Measurements from ENCODE around the gene RPL10A. TPM values are rescaled to one million over a fixed set of nuclear protein-coding genes. Genes with fewer than 3 reads are reported as not detected.

The RPL10A gene
- total and polyA plus RNA-seq, 2 of the 13 experiments (the other 11 are each of a cell fraction or from before 2014, with no cell fraction given): 1,854 to 2,726 TPM

DNA sequence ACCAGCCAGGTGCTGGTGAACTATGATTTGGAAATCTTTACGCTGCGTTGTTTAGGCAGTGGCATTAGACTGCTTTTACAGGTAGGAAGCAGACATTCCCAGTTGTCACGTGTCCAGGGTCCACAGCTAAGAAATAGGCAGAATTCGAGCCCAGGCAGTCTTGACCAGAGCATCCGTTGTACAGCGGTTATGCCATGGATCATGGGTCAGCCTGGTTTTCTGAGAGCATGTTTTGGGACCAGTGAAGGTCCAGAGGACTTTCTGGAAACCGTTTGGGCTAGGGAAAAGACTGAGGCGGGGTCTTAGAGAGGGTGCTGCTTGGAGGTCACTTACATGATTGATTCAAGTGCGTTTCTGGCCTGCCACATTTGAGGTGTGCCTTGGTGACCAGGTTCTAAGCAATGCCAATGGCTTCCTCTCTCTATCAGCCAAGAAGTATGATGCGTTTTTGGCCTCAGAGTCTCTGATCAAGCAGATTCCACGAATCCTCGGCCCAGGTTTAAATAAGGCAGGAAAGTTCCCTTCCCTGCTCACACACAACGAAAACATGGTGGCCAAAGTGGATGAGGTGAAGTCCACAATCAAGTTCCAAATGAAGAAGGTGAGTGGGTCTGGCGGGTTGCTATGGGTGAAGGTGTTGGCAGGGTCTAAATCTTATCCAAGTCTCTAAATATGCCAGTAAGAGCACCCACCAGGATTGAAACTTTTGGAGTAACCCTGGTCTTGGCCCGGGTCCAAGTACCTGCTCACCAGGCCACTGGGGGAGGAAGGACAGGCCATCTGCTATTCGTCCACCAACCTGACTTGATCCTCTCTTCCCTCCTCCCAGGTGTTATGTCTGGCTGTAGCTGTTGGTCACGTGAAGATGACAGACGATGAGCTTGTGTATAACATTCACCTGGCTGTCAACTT is 1.8 kb downstream of the RPL10A start (continued):
- TF ChIP-seq, protein P1, sequence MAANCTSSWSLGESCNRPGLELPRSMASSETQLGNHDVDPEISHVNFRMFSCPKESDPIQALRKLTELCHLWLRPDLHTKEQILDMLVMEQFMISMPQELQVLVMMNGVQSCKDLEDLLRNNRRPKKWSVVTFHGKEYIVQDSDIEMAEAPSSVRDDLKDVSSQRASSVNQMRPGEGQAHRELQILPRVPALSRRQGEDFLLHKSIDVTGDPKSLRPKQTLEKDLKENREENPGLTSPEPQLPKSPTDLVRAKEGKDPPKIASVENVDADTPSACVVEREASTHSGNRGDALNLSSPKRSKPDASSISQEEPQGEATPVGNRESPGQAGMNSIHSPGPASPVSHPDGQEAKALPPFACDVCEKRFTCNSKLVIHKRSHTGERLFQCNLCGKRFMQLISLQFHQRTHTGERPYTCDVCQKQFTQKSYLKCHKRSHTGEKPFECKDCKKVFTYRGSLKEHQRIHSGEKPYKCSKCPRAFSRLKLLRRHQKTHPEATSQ (CRISPR knock-in tag; IDR thresholded peaks at IDR 0.05; ENCODE audit: borderline replicate concordance): 0 out of 2 replicates have a peak, but pooled peaks have one; percentile 34
- TF ChIP-seq MTERF4 (CRISPR knock-in tag; IDR thresholded peaks at IDR 0.05) (no peak), KLF16 (CRISPR knock-in tag; IDR thresholded peaks at IDR 0.05) (peak in 1 of 2 experiments; percentile 13; a peak in 1 of 4 replicates), ZNF784 (CRISPR knock-in tag; IDR thresholded peaks at IDR 0.05; ENCODE audit: borderline replicate concordance) (peak; percentile 19; the same call in 1 of the 2 replicates), HBP1 (CRISPR knock-in tag; IDR thresholded peaks at IDR 0.05; ENCODE audit: low read depth) (peak; percentile 26; the same call in 1 of the 2 replicates), NFIC (IDR thresholded peaks at IDR 0.05; ENCODE audit: low read length) (0 out of 2 replicates have a peak, but pooled peaks have one; percentile 42), FOXM1 (CRISPR knock-in tag; IDR thresholded peaks at IDR 0.05) (no peak), SNAPC5 (CRISPR knock-in tag; IDR thresholded peaks at IDR 0.05; ENCODE audit: borderline replicate concordance) (0 out of 2 replicates have a peak, but pooled peaks have one; percentile 38), SP1 (IDR thresholded peaks at IDR 0.05) (no peak), SP1 (CRISPR knock-in tag; IDR thresholded peaks at IDR 0.05) (0 out of 2 replicates have a peak, but pooled peaks have one; percentile 13), ZBTB38 (CRISPR knock-in tag; IDR thresholded peaks at IDR 0.05) (peak; percentile 11), TEAD2 (CRISPR knock-in tag; IDR thresholded peaks at IDR 0.05) (peak; percentile 12; the same call in 1 of the 2 replicates), POLR2AphosphoS5 (IDR thresholded peaks at IDR 0.05; ENCODE audit: low read depth, low read length) (peak; percentile 26; the same call in 1 of the 2 replicates), ZNF841 (CRISPR knock-in tag; IDR thresholded peaks at IDR 0.05; ENCODE audit: borderline replicate concordance) (no peak)
- TF ChIP-seq, protein P2, sequence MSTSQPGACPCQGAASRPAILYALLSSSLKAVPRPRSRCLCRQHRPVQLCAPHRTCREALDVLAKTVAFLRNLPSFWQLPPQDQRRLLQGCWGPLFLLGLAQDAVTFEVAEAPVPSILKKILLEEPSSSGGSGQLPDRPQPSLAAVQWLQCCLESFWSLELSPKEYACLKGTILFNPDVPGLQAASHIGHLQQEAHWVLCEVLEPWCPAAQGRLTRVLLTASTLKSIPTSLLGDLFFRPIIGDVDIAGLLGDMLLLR (CRISPR knock-in tag; IDR thresholded peaks at IDR 0.05): 0 out of 2 replicates have a peak, but pooled peaks have one; percentile 18
- TF ChIP-seq, protein P3, sequence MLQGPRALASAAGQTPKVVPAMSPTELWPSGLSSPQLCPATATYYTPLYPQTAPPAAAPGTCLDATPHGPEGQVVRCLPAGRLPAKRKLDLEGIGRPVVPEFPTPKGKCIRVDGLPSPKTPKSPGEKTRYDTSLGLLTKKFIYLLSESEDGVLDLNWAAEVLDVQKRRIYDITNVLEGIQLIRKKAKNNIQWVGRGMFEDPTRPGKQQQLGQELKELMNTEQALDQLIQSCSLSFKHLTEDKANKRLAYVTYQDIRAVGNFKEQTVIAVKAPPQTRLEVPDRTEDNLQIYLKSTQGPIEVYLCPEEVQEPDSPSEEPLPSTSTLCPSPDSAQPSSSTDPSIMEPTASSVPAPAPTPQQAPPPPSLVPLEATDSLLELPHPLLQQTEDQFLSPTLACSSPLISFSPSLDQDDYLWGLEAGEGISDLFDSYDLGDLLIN (CRISPR knock-in tag; IDR thresholded peaks at IDR 0.05; ENCODE audit: borderline replicate concordance): 0 out of 2 replicates have a peak, but pooled peaks have one; percentile 23
- TF ChIP-seq, protein P4, sequence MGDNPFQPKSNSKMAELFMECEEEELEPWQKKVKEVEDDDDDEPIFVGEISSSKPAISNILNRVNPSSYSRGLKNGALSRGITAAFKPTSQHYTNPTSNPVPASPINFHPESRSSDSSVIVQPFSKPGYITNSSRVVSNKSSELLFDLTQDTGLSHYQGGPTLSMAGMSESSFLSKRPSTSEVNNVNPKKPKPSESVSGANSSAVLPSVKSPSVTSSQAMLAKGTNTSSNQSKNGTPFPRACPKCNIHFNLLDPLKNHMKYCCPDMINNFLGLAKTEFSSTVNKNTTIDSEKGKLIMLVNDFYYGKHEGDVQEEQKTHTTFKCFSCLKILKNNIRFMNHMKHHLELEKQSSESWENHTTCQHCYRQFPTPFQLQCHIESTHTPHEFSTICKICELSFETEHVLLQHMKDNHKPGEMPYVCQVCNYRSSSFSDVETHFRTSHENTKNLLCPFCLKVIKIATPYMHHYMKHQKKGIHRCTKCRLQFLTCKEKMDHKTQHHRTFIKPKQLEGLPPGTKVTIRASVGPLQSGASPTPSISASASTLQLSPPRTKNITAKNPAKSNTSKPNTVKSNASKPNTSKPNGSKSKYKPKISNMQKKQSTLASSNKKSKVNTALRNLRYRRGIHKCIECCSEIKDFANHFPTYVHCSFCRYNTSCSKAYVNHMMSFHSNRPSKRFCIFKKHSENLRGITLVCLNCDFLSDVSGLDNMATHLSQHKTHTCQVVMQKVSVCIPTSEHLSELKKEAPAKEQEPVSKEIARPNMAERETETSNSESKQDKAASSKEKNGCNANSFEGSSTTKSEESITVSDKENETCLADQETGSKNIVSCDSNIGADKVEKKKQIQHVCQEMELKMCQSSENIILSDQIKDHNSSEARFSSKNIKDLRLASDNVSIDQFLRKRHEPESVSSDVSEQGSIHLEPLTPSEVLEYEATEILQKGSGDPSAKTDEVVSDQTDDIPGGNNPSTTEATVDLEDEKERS (CRISPR knock-in tag; IDR thresholded peaks at IDR 0.05): 0 out of 2 replicates have a peak, but pooled peaks have one; percentile 29
